ENCODE results near the gene TMED7.

TMED7 gene

GRCh38 chr5:115579216-115579615, 46.6 kb downstream of the TMED7 start:
- DNase-seq, result no peak

- DNase-seq, result no peak
These were observed 47.2 kb downstream of the TMED7 start for GRCh38 chr5:115578657-115579056.

- DNase-seq, result no peak
These were observed 48.1 kb downstream of the TMED7 start for GRCh38 chr5:115577741-115578140.

- no peak for DNase-seq
These were observed 48.5 kb downstream of the TMED7 start for GRCh38 chr5:115577329-115577728.

- DNase-seq, result no peak
These were observed 50.4 kb downstream of the TMED7 start for GRCh38 chr5:115575167-115576070.

GRCh38 chr5:115573133-115573532, 52.7 kb downstream of the TMED7 start:
- no peak for DNase-seq

- DNase-seq, result no peak
These were observed 54.4 kb downstream of the TMED7 start for GRCh38 chr5:115571441-115571878.

GRCh38 chr5:115568668-115569067, 57.2 kb downstream of the TMED7 start:
- DNase-seq, result no peak

GRCh38 chr5:115565233-115565632, 60.6 kb downstream of the TMED7 start:
- DNase-seq, result no peak

All from NCI-H748 treated with DMSO at 0.1 percent for 48 hours (cell line).